Panc1 (cell line): ENCODE data around the gene USP38. TPM values are rescaled to one million over a fixed set of nuclear protein-coding genes. Genes with fewer than 3 reads are reported as not detected.

ENCODE experiments used
- ATAC-seq: fragments of 200-7000 bp; cut with Tn5 transposase; 2 replicates; pipeline ENCODE4 v1.9.1; 2020; ENCODE audit warnings: mild to moderate bottlenecking, moderate library complexity
- BruUV-seq: library from RNA; stranded (reverse); fragments of 400-500 nt; replicated peaks from 2 replicates; lab custom pipeline; 2021; lab: Mats Ljungman, UMichigan
- CTCF ChIA-PET: fragments of 300-600 bp; sonication (Branson Sonifier 250); formaldehyde crosslinking; loops from one replicate; lab custom pipeline; 2022; ENCODE audit warnings: antibody characterized with exemption; lab: Charles Lee
- POLR2A ChIA-PET: fragments of 300-600 bp; sonication (Branson Sonifier 250); formaldehyde crosslinking; loops from one replicate; lab custom pipeline; 2022; ENCODE audit warnings: antibody characterized with exemption; lab: Charles Lee
- DNase-seq: peaks from one replicate; pipeline ENCODE4 v3.0.0-alpha.2; 2010; ENCODE audit warnings: low read depth, low spot score
- H3K27ac ChIP-seq: 2 replicates; pipeline ENCODE4 v1.5.1; 2011; ENCODE audit warnings: mild to moderate bottlenecking, low read length, inconsistent platforms
- H3K27me3 ChIP-seq: fragments of 200-500 bp; sonication (Bioruptor generic); 2 replicates; pipeline ENCODE4 v1.6.0; 2014; ENCODE audit warnings: low read length, inconsistent platforms; ENCODE audit not compliant: control insufficient read depth, insufficient read depth
- H3K36me3 ChIP-seq: fragments of 200-500 bp; sonication (Bioruptor generic); 2 replicates; pipeline ENCODE4 v1.5.1; 2014; ENCODE audit warnings: inconsistent platforms, mild to moderate bottlenecking, low read length, moderate library complexity; ENCODE audit not compliant: control insufficient read depth, insufficient read depth
- H3K4me1 ChIP-seq: 2 replicates; pipeline ENCODE4 v1.5.1; 2011; ENCODE audit warnings: inconsistent platforms, mild to moderate bottlenecking, low read length, moderate library complexity; ENCODE audit not compliant: control insufficient read depth, insufficient read depth
- H3K4me3 ChIP-seq, 2 experiments: 2 replicates each; pipeline ENCODE4 v1.5.1; 2011 to 2012; ENCODE audit warnings: low read depth in 2 of 2, low read length in 2 of 2, mild to moderate bottlenecking in 2 of 2, inconsistent platforms in 1 of 2, moderate library complexity in 1 of 2
- H3K9me3 ChIP-seq: fragments of 200-500 bp; sonication (Bioruptor generic); 2 replicates; pipeline ENCODE4 v1.5.1; 2014; ENCODE audit warnings: low read depth, mild to moderate bottlenecking, inconsistent platforms, low read length, moderate library complexity; ENCODE audit not compliant: control insufficient read depth, insufficient read depth
- POLR2AphosphoS5 ChIP-seq: IDR thresholded peaks from 2 replicates; pipeline ENCODE4 v1.6.1; 2012; ENCODE audit warnings: mild to moderate bottlenecking, low read depth, low read length, moderate library complexity
- SIN3A ChIP-seq: IDR thresholded peaks from 2 replicates; pipeline ENCODE4 v1.6.1; 2012; ENCODE audit warnings: low read depth, mild to moderate bottlenecking, low read length, moderate library complexity, borderline replicate concordance; ENCODE audit not compliant: insufficient read depth
- TCF7L2 ChIP-seq: IDR thresholded peaks from 2 replicates; pipeline ENCODE4 v1.6.1; 2011; ENCODE audit warnings: mild to moderate bottlenecking, low read depth, low read length, inconsistent platforms
- in situ Hi-C: cut with HindIII; loops from 2 replicates; pipeline ENCODE4 v1.10.0; 2016; ENCODE audit warnings: low sequenced_read_pairs, low pct_unique_long_range_greater_than_20kb
- intact Hi-C: fragments of 100-400 bp; cut with micrococcal nuclease; formaldehyde crosslinking; loops from one replicate; pipeline ENCODE4 v1.10.0; 2022; ENCODE audit not compliant: unreplicated experiment
- total RNA-seq: library from RNA; stranded (reverse); gene quantifications from one replicate; pipeline ENCODE4 v1.2.1, GENCODE V29; 2021; ENCODE audit not compliant: unreplicated experiment
- TF ChIP-seq, protein P1 (sequence below): fragments of 450-650 bp; IDR thresholded peaks from 2 replicates; pipeline ENCODE4 v1.5.1; 2017; ENCODE audit warnings: mild to moderate bottlenecking
- TF ChIP-seq, protein P2 (sequence below), 2 experiments: IDR thresholded peaks; 2 replicates each; pipeline ENCODE4 v1.6.1; 2011 to 2012; ENCODE audit warnings: low read depth in 2 of 2, control low read depth in 1 of 2, low read length in 1 of 2, mild to moderate bottlenecking in 1 of 2, moderate library complexity in 1 of 2; ENCODE audit not compliant: insufficient read depth in 1 of 2

The USP38 gene
- total RNA-seq, 1 experiment from 2014 or later: 11.7 TPM

DNA sequence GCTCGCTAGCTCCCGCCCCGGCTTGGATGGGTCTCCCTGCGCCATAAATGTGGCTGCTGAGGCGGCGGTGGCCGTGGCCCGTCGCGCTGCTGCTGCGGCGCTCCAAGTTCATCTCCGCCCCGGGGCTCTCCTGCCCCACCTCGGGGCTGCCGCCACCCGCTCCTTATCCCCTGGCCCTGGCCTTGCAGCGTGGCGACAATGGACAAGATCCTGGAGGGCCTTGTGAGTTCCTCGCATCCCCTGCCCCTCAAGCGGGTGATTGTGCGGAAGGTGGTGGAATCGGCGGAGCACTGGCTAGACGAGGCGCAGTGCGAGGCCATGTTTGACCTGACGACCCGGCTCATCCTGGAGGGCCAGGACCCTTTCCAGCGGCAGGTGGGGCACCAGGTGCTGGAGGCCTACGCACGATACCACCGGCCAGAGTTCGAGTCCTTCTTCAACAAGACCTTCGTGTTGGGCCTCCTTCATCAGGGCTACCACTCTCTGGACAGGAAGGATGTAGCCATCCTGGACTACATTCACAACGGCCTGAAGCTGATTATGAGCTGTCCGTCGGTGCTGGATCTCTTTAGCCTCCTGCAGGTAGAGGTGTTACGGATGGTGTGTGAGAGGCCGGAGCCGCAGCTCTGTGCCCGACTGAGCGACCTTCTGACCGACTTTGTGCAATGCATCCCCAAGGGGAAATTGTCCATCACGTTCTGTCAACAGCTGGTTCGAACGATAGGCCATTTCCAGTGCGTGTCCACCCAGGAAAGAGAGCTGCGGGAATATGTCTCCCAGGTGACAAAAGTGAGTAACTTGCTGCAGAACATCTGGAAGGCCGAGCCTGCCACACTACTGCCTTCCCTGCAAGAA lies 763 bp downstream of the USP38 start:
- H3K36me3 ChIP-seq: peaks cover under 1% of the 10 kb centered on the region
- ATAC-seq (peak; percentile 54), DNase-seq (no peak)
- H3K27me3 ChIP-seq: no peaks in the 10 kb centered on the region
- H3K4me1 ChIP-seq: peaks cover 3% of the 10 kb centered on the region; the same call in 1 of the 2 replicates
- no peaks in the 10 kb centered on the region for H3K9me3 ChIP-seq
- in situ Hi-C loops (no loop called here), intact Hi-C loops (no loop called here)
- peak overlapping the region; percentile 81 to 82 for H3K4me3 ChIP-seq
- CTCF ChIA-PET: no interaction called here
- TSS peak; percentile 54 for BruUV-seq
- POLR2A ChIA-PET: interaction anchor here (0.6 kb wide), 1 partner anchor 216 kb away, joined by 4 read pairs; no protein-coding TSS in a partner anchor
- TF ChIP-seq POLR2AphosphoS5: no peak
- 0 out of 2 replicates have a peak, but pooled peaks have one; percentile 4 for TF ChIP-seq SIN3A
- H3K27ac ChIP-seq: peak overlapping the region; percentile 76

DNA sequence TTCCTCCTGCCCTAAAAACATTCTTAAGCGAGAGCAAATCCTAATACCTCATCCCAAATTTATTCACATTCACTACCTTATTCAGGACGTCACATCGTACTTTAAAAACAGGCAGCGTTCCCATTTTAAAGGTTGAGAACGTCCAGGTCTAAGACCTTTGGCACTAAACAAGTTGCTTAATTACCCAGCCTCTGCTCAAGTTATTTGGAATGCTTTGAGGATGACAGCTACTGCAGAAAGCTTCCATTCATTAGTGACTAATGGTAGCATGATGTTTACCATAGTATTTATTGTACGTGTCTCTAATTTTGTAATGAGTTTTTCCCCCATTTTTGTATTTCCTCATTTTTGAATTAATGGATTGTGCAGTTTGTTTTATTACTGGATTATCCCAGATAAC lies 1.5 kb downstream of the USP38 start:
- in situ Hi-C loops: no loop called here

More for the DNA sequence above, 1.5 kb downstream of the USP38 start:
- Histone ChIP-seq H3K36me3 (peaks cover 4% of the 10 kb centered on the region), H3K4me3 (peak overlapping the region; percentile 81 to 82), H3K27ac (peak overlapping the region; percentile 76), H3K9me3 (no peaks in the 10 kb centered on the region), H3K27me3 (no peaks in the 10 kb centered on the region), H3K4me1 (peaks cover 3% of the 10 kb centered on the region; the same call in 1 of the 2 replicates)
- ChIA-PET CTCF (no interaction called here), POLR2A (no interaction called here)
- TF ChIP-seq, protein P1, sequence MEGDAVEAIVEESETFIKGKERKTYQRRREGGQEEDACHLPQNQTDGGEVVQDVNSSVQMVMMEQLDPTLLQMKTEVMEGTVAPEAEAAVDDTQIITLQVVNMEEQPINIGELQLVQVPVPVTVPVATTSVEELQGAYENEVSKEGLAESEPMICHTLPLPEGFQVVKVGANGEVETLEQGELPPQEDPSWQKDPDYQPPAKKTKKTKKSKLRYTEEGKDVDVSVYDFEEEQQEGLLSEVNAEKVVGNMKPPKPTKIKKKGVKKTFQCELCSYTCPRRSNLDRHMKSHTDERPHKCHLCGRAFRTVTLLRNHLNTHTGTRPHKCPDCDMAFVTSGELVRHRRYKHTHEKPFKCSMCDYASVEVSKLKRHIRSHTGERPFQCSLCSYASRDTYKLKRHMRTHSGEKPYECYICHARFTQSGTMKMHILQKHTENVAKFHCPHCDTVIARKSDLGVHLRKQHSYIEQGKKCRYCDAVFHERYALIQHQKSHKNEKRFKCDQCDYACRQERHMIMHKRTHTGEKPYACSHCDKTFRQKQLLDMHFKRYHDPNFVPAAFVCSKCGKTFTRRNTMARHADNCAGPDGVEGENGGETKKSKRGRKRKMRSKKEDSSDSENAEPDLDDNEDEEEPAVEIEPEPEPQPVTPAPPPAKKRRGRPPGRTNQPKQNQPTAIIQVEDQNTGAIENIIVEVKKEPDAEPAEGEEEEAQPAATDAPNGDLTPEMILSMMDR: no peak
- TF ChIP-seq TCF7L2: no peak
- no peak for TF ChIP-seq POLR2AphosphoS5
- TF ChIP-seq SIN3A: no peak
- TF ChIP-seq, protein P2, sequence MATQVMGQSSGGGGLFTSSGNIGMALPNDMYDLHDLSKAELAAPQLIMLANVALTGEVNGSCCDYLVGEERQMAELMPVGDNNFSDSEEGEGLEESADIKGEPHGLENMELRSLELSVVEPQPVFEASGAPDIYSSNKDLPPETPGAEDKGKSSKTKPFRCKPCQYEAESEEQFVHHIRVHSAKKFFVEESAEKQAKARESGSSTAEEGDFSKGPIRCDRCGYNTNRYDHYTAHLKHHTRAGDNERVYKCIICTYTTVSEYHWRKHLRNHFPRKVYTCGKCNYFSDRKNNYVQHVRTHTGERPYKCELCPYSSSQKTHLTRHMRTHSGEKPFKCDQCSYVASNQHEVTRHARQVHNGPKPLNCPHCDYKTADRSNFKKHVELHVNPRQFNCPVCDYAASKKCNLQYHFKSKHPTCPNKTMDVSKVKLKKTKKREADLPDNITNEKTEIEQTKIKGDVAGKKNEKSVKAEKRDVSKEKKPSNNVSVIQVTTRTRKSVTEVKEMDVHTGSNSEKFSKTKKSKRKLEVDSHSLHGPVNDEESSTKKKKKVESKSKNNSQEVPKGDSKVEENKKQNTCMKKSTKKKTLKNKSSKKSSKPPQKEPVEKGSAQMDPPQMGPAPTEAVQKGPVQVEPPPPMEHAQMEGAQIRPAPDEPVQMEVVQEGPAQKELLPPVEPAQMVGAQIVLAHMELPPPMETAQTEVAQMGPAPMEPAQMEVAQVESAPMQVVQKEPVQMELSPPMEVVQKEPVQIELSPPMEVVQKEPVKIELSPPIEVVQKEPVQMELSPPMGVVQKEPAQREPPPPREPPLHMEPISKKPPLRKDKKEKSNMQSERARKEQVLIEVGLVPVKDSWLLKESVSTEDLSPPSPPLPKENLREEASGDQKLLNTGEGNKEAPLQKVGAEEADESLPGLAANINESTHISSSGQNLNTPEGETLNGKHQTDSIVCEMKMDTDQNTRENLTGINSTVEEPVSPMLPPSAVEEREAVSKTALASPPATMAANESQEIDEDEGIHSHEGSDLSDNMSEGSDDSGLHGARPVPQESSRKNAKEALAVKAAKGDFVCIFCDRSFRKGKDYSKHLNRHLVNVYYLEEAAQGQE (IDR thresholded peaks at IDR 0.05; ENCODE audit: insufficient read depth in 1 of 2, low read depth in 2 of 2, low read length in 1 of 2): no peak
- no peak for ATAC-seq
- no peak for DNase-seq
- BruUV-seq: no TSS peak
- intact Hi-C loops: no loop called here
